ENCODE measurements around the gene RFWD3.

Gene RFWD3

GRCh38 chr16:74606521-74607309, 60.0 kb downstream of the RFWD3 start, which contains the start of gene GLG1 (continued):
- no peak for TF ChIP-seq ZNF518A (tag by site-specific recombination; conservative IDR thresholded peaks at IDR 0.05; ENCODE audit: low read depth)
- no peak for TF ChIP-seq ZBTB21 (tag by site-specific recombination; IDR thresholded peaks at IDR 0.05)
- TF ChIP-seq SP7 (tag by site-specific recombination; IDR thresholded peaks at IDR 0.05) = peak; percentile 39
- TF ChIP-seq ZNF2 (tag by site-specific recombination; IDR thresholded peaks at IDR 0.05) = peak; percentile 73; the same call in 1 of the 2 replicates
- no peak for TF ChIP-seq ZNF488 (tag by site-specific recombination; IDR thresholded peaks at IDR 0.05)
- TF ChIP-seq ZNF501 (tag by site-specific recombination; IDR thresholded peaks at IDR 0.05) = peak; percentile 66; the same call in 1 of the 2 replicates
- TF ChIP-seq ZNF510 (tag by site-specific recombination; IDR thresholded peaks at IDR 0.05; ENCODE audit: insufficient replicate concordance) = no peak
- TF ChIP-seq ZNF76 (tag by site-specific recombination; IDR thresholded peaks at IDR 0.05; ENCODE audit: borderline replicate concordance, low read depth) = peak; percentile 22; the same call in 1 of the 2 replicates
- peak; percentile 61 for TF ChIP-seq SP2 (tag by site-specific recombination; IDR thresholded peaks at IDR 0.05)
- no peak for TF ChIP-seq ZNF211 (tag by site-specific recombination; IDR thresholded peaks at IDR 0.05; ENCODE audit: low read depth)
- no peak for TF ChIP-seq ZNF169 (tag by site-specific recombination; IDR thresholded peaks at IDR 0.05)
- TF ChIP-seq ZSCAN18 (tag by site-specific recombination; IDR thresholded peaks at IDR 0.05) = no peak
- no peak for TF ChIP-seq ZNF280C (tag by site-specific recombination; IDR thresholded peaks at IDR 0.05)
- TF ChIP-seq ZNF24 (tag by site-specific recombination; IDR thresholded peaks at IDR 0.05) = peak; percentile 43; the same call in 1 of the 2 replicates
- TF ChIP-seq ZNF132 (tag by site-specific recombination; IDR thresholded peaks at IDR 0.05; ENCODE audit: borderline replicate concordance) = no peak
- no peak for TF ChIP-seq ZNF560 (tag by site-specific recombination; IDR thresholded peaks at IDR 0.05; ENCODE audit: borderline replicate concordance)
- TF ChIP-seq ZNF530 (tag by site-specific recombination; IDR thresholded peaks at IDR 0.05; ENCODE audit: low read depth) = no peak
- 0 out of 2 replicates have a peak, but pooled peaks have one; percentile 15 for TF ChIP-seq TSHZ1 (tag by site-specific recombination; IDR thresholded peaks at IDR 0.05; ENCODE audit: borderline replicate concordance)
- TF ChIP-seq ZNF174 (tag by site-specific recombination; IDR thresholded peaks at IDR 0.05) = no peak
- TF ChIP-seq ZNF785 (tag by site-specific recombination; IDR thresholded peaks at IDR 0.05) = no peak
- no peak for TF ChIP-seq ZBTB10 (tag by site-specific recombination; IDR thresholded peaks at IDR 0.05)
- TF ChIP-seq ZNF555 (tag by site-specific recombination; conservative IDR thresholded peaks at IDR 0.05) = no peak

All from HEK293 (cell line).